Stimulated activated memory B cell treated with anti-CD40 and anti-IgM and Interleukin-4, amounts not matched to agents 10 μg/mL and 1 μg/mL and 100 μg/mL, for 72 hours (primary cell): Measurements from ENCODE around the gene TREM2.
A peak's percentile ranks its signal among the peaks of the same experiment; 100 is the strongest.

Source experiments
- ATAC-seq: fragments of 150-1000 bp; cut with Tn5 transposase; 2 replicates; pipeline ENCODE4 v1.10.0; 2021
- H3K27ac Mint-ChIP-seq: one replicate; pipeline ENCODE4 v1.8.0; 2022; ENCODE audit warnings: mild to moderate bottlenecking, mixed read lengths
- H3K27me3 Mint-ChIP-seq: one replicate; pipeline ENCODE4 v1.8.0; 2022; ENCODE audit warnings: mixed read lengths
- H3K36me3 Mint-ChIP-seq: one replicate; pipeline ENCODE4 v1.8.0; 2022; ENCODE audit warnings: mixed read lengths
- H3K4me1 Mint-ChIP-seq: one replicate; pipeline ENCODE4 v1.8.0; 2022; ENCODE audit warnings: mixed read lengths
- H3K4me3 Mint-ChIP-seq: one replicate; pipeline ENCODE4 v1.8.0; 2022; ENCODE audit warnings: mild to moderate bottlenecking, moderate library complexity, mixed read lengths
- H3K9me3 Mint-ChIP-seq: one replicate; pipeline ENCODE4 v1.8.0; 2022; ENCODE audit warnings: mixed read lengths

TREM2 gene

DNA sequence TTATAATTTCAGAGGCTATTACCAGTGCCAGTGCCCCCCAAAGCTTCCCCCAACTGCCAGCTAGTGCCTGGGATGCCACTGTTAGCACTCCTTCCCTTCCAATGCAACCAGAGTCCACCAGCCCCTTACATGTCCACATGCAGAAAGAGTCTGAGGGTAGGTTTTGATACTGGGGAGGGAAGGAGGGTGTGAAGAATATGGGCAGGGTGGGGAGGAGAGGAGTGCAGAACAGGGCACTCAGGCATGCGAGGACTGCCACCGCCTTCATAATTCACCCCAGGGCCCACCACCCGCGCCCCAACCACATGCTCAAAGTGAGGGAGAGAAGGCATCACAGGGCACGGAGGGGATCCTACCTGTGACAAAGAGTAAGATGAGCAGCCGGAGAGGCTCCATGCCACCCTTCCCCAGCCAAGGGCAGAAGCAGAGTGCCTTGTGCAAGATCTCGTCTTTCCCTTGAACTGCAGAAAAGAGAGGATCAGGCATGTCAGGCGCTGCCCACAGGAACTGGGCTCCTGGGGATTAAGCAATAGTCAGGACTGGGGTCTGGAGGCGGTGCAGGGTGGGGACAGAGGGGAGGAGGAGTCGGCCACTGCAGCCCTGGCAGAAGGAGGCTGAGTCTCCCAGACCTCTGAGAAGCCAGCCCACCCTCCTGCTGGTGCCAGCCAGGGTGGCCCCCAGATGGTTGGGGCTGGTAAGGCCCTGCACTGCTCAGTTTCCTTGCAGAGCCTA lies at the start of gene TREM2:
Gene TREM2 (minus strand): TSS at position 430 of the 732 bp plus-strand sequence. CDS start 34 bp downstream, at position 396.
- no peak within 1 kb of the TSS for H3K27ac Mint-ChIP-seq
- no peak for ATAC-seq
- H3K9me3 Mint-ChIP-seq, result no peaks in the 10 kb centered on the region
- no peaks in the 10 kb centered on the region for H3K36me3 Mint-ChIP-seq
- H3K27me3 Mint-ChIP-seq, result peaks cover 30% of the 10 kb centered on the region
- H3K4me3 Mint-ChIP-seq, result no peak within 1 kb of the TSS
- H3K4me1 Mint-ChIP-seq, result peaks cover 15% of the 10 kb centered on the region

DNA sequence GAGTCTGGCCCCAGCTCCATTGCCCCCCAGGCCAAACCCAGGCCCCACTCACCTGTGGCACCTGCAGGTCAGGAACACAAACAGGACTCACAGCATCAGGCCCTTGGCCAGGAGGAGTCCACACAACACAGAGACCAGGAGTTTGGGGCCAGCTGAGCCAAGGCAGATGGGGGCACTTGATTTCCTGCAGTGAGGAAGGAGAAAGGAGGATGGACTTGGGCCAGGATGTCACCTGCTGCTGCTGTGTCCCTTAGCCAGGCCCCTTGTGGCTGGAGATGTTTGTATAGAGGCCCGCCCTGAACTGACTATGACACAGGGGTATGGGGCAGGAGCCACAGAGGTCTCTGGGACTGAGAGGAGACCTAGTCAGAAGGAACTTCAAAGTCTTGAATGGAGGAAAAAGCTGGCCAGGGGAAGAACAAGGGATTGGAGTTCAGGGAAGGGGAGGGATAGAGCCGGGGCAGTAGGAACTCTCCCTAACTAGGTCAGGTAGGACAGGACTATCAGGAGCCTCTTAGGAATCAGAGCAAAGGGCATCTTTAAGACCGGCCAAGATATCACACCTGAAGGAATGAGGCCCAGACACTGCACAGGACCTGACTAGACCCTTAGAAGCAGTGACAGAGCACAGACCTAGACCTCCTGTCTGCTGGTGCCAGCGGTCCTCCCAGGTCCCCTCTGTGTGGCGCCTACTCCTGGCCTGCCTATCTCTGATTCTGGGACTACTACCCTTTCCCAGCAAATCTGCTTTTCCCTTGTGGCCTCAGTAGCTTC lies 46.8 kb upstream of the TREM2 start:
- no peaks in the 10 kb centered on the region for H3K27me3 Mint-ChIP-seq
- no peak overlapping the region for H3K4me3 Mint-ChIP-seq
- H3K27ac Mint-ChIP-seq, result peak overlapping the region; percentile 84
- no peak for ATAC-seq
- H3K4me1 Mint-ChIP-seq, result peaks cover 36% of the 10 kb centered on the region
- H3K9me3 Mint-ChIP-seq, result peaks cover 13% of the 10 kb centered on the region
- H3K36me3 Mint-ChIP-seq, result peaks cover 19% of the 10 kb centered on the region

DNA sequence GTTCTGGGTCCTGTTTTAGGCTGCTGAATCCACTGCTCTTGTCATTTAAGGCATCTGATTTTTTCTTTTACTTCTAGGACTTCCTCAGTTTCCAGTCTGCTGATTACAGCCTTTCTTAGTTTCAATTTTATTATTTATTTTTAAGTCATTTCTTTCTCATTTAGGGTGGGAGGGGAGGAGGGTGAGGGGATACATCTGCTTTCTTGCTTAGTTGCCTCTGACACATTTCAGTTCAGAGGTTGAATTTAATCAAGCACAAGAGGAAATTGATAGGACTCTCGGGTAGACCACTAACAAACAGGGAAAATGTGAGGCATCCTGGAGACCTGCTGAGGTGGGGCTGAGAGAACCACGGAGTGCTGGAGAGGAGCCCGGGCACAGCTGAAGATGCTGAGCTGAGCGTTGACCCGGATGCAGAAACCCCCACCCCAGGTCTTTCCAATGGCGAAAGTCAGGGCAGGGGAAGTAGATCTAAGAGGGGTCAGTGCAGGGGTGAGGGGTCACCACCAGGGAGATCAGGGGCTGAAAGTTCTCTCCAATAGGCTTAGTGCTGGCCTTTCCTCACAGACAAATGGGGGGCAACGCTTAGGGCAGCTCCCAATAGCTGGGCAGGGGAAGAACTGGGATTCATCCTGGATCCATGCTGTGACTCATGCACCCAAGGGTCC lies 45.7 kb upstream of the TREM2 start:
- Mint-ChIP-seq H3K9me3 (peaks cover 6% of the 10 kb centered on the region), H3K36me3 (peaks cover 10% of the 10 kb centered on the region), H3K4me1 (peaks cover 36% of the 10 kb centered on the region), H3K27me3 (no peaks in the 10 kb centered on the region), H3K27ac (peak overlapping the region; percentile 84), H3K4me3 (peak overlapping the region; percentile 40)
- peak; percentile 70 for ATAC-seq

DNA sequence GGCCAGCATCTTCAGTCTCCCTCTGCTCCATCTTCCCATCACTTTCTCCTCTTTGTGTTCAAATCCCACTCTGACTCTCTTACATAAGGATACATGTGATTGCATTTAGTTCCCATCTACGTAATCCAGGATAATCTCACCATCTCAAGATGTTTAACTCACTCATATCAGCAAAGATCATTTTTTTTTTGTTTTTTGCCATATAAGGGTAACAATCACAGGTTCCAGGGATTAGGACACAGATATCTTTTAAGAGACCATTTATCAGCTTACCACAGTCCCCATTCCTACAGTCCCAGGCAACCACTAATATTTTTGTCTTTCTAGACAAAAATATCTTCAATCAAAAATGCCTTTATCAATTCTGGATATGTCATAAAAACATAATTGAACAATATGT lies 41.2 kb upstream of the TREM2 start:
- peaks cover 10% of the 10 kb centered on the region for H3K36me3 Mint-ChIP-seq
- peaks cover 6% of the 10 kb centered on the region for H3K9me3 Mint-ChIP-seq
- H3K27me3 Mint-ChIP-seq, result no peaks in the 10 kb centered on the region
- peaks cover 57% of the 10 kb centered on the region for H3K4me1 Mint-ChIP-seq
- H3K27ac Mint-ChIP-seq, result no peak overlapping the region
- H3K4me3 Mint-ChIP-seq, result no peak overlapping the region
- ATAC-seq, result no peak

DNA sequence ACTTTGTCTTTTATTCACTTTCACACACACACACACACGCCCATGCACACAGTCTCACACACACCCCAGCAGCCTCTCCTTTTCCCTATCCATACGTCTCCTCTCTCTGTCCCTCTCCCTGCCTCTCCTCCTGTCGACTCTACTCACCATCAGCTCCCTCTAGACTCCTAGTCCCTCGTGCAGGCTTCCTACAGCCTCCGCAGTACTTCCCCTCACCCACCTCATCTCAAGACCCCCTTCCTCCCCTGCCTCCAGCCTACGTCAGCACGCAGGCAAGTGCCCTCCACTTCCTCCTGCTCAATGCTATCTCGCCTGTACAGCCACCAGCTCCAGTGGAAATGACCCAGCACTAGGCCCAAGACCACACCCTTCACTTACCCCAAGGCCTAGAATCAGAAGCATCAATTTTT lies 38.9 kb upstream of the TREM2 start:
- peaks cover 56% of the 10 kb centered on the region for H3K4me1 Mint-ChIP-seq
- peak; percentile 20 for ATAC-seq

DNA sequence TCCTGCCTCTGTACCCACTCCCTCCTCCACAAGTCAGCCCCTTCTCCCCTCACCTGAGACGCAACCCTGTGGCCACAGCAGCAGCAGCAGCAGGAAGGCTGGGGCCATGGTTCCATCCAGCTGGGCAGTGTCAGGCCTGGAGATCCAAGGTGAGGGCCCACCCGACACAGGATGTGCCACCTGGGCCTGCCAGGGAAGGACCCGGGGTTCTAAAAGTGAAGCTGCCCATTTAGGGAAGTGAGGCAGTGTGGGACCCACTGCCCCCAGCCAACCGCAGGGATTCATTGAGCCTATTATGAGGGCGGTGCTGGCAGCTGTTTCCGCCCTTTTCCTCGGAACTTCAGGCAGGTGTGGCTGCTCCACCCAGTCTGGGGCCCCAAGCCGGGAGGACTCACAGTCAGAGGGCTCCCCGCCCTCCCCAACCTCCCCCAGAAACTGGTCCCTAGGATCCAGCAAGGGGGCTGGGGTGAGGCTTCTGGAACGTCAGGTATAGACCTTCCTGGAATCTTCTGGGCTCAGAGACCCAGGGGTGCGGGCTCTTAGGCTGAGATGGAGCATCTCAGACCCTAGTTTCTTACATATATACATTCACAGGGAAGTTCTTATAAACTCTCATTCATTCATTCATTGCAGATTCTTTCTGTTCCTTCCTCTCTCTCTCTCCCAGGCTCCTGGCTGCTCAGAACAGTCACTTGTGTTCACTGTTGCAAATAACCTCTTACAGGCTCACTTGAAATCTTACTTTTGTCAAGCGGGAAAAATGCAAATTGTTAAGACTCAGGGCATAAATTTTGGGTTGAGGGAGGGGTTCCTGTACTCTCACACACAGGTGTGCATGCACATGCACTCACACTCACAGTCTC lies 38.2 kb upstream of the TREM2 start, which contains the start of gene TREML2:
Gene TREML2 (minus strand): TSS at position 249 of the 863 bp plus-strand sequence. CDS start 141 bp downstream, at position 108.
- H3K4me3 Mint-ChIP-seq, result peak within 1 kb of the TSS; percentile 67
- peaks cover 25% of the 10 kb centered on the region for H3K36me3 Mint-ChIP-seq
- peak; percentile 86 for ATAC-seq
- H3K27me3 Mint-ChIP-seq, result no peaks in the 10 kb centered on the region
- H3K4me1 Mint-ChIP-seq, result peaks cover 59% of the 10 kb centered on the region
- peak within 1 kb of the TSS; percentile 87 for H3K27ac Mint-ChIP-seq
- no peaks in the 10 kb centered on the region for H3K9me3 Mint-ChIP-seq

More for the DNA sequence above, 38.9 kb upstream of the TREM2 start:
- peak overlapping the region; percentile 67 for H3K4me3 Mint-ChIP-seq
- H3K9me3 Mint-ChIP-seq, result no peaks in the 10 kb centered on the region
- peaks cover 19% of the 10 kb centered on the region for H3K36me3 Mint-ChIP-seq
- peak overlapping the region; percentile 87 for H3K27ac Mint-ChIP-seq
- H3K27me3 Mint-ChIP-seq, result no peaks in the 10 kb centered on the region

DNA sequence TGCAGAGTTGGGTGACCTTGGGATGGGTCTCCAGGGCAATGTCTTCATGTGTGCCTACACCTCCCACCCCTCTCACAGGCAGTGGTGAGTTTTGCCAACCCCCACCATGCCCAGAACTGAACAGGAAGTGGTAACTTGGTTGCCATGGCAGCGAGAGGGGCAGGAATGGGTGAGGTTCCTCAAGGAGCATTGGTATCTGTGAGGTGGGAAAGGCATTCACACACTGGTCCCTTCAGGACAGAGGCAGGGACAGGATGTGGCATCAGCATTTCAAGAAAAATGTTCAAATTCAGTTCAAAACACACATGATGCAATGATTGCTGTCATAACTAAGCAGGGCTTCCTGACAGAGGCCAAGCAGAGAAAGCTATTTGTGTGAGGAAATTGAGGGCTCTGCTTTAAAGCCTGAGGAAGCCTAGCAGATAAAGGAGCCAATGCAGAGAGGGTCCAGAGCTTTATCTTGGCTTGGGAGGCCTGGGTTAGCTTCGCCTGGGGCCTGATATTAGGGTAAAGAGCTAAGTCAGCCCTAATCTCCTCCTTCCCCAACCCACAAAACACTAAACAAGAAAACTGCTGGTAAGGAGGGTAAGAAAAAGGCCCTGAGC lies 37.5 kb upstream of the TREM2 start:
- Mint-ChIP-seq H3K36me3 (peaks cover 31% of the 10 kb centered on the region), H3K4me3 (peak overlapping the region; percentile 67), H3K27me3 (no peaks in the 10 kb centered on the region), H3K27ac (peak overlapping the region; percentile 87), H3K9me3 (no peaks in the 10 kb centered on the region), H3K4me1 (peaks cover 62% of the 10 kb centered on the region)
- peak; percentile 55 for ATAC-seq

DNA sequence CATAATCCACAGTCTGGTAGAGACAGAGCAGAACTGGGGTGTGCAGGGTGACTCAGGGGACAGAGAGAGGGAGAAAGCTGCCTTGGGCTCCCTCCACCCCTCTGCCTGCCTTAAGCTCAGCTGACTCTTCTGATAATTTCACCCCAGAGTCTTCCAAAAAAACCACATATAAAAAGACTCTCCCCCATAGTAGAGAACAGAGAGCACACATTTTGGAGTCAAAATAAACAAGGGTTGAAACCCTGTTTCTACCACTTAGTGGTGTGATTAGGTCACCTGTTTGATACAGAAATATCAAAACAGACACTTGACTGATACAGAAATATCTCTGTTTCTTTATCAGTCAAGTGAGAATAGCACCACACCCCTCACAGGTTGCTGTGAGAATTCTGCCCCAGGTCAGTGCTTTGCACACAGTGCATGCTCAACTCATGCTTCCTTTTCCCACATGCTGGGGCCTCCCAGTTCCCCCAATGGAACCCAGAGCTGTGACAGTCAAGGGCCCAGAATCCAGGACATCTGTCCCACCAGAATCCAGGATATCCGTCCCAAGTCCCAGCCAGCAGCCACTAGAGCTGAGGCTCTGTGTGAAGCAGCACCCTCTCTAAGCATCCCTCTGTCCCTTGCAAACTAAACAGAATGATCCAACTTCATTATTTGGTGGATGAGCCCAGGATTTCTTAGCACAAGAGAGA lies 36.8 kb upstream of the TREM2 start:
- peak; percentile 13 for ATAC-seq
- Mint-ChIP-seq H3K4me1 (peaks cover 65% of the 10 kb centered on the region), H3K36me3 (peaks cover 33% of the 10 kb centered on the region), H3K9me3 (no peaks in the 10 kb centered on the region), H3K4me3 (peak overlapping the region; percentile 67), H3K27me3 (no peaks in the 10 kb centered on the region), H3K27ac (peak overlapping the region; percentile 87)

DNA sequence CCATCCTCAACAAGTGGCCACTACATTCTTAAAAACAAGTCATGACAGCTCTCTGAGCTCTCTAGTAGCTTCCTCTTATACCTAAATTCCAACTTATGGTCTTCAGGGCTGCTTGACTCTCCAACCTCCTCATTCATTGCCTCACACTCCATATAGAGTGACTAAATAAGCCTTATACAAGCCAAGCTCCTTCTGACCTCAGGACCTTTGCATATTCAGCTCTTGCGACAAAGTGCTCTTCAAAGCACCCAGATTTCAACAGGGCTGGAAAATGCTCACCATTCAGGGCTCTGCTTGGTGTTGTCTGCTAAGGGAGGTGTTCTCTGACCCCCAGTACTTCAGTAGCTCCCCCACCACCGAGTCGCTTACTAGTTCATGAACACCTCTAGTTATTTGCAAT lies 34.3 kb upstream of the TREM2 start:
- Mint-ChIP-seq H3K4me3 (no peak overlapping the region), H3K36me3 (peaks cover 58% of the 10 kb centered on the region), H3K27ac (no peak overlapping the region), H3K4me1 (peaks cover 68% of the 10 kb centered on the region), H3K27me3 (no peaks in the 10 kb centered on the region), H3K9me3 (no peaks in the 10 kb centered on the region)
- ATAC-seq, result no peak

DNA sequence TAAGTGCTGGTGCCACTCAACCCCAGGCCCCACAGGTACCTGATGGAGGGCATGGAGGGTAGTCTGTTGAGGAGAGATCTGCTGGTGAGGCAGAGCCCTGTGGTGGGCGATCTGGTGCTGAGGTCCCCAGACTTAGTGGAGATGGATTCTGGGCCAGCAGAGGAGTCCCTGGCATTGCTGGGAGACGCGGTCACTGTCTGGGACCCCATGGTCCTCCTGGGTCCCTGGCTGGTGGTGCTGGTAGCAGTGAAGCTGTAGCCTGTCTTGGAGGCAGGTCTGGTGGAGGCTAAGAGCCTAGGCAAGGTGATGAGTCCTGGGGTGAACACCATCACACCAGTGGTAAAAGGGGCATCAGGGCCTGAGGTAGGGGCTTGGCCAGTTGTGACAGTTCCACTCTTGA lies 31.5 kb upstream of the TREM2 start:
- H3K4me1 Mint-ChIP-seq, result peaks cover 49% of the 10 kb centered on the region

DNA sequence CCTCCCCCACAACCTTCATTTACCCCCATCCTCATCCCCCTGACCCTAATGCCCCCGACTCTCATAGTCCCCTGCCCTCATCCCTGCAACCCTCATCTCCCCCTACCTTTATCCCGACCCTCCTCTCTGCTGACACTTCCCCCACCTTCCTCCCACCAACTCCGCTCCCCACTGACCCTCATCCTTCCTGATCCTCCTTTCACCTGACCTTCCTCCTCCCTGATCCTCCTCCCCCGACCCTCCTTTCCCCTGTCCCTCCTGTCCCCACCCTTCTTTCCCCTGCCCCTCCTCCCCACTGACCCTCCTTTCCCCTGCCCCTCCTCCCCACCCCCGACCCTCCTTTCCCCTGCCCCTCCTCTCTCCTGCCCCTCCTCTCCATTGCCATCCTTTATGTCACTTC lies 31.0 kb upstream of the TREM2 start:
- H3K36me3 Mint-ChIP-seq, result peaks cover 78% of the 10 kb centered on the region

More for the DNA sequence above, 31.5 kb upstream of the TREM2 start:
- peaks cover 4% of the 10 kb centered on the region for H3K9me3 Mint-ChIP-seq
- H3K4me3 Mint-ChIP-seq, result no peak overlapping the region
- H3K36me3 Mint-ChIP-seq, result peaks cover 78% of the 10 kb centered on the region
- H3K27ac Mint-ChIP-seq, result no peak overlapping the region
- no peaks in the 10 kb centered on the region for H3K27me3 Mint-ChIP-seq
- no peak for ATAC-seq

DNA sequence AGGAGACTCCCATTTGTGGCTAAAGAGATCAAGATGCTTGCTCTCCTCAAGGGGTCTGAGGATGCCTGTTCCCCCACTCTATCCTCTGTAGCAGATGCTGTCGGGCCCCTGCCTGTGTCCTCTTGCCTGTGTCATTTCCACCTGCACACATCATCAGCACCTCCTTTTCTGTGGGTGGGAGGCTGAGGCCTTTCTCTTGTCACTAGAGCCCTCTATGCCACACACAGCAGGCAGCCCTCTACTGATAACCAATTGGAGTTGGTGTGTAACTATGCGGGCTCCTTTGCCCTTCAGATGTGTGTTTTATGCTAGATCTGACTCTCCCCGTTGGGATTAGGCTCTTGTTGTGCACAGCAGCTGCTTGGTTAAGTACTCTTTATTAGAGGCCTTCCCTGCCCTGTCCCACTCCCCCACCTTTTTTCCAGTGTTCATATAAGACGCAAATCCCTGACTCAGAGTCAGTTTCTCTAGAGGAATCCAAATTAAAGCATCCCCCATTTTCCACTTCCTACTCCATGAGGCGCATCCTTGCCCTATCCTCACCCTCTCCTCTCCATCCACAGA lies 30.3 kb upstream of the TREM2 start:
- Mint-ChIP-seq H3K36me3 (peaks cover 78% of the 10 kb centered on the region), H3K9me3 (peaks cover 6% of the 10 kb centered on the region), H3K27me3 (no peaks in the 10 kb centered on the region), H3K4me1 (peaks cover 46% of the 10 kb centered on the region), H3K27ac (no peak overlapping the region), H3K4me3 (no peak overlapping the region)
- ATAC-seq, result no peak

More for the DNA sequence above, 31.0 kb upstream of the TREM2 start:
- Mint-ChIP-seq H3K4me1 (peaks cover 44% of the 10 kb centered on the region), H3K9me3 (peaks cover 6% of the 10 kb centered on the region), H3K4me3 (no peak overlapping the region), H3K27ac (no peak overlapping the region), H3K27me3 (no peaks in the 10 kb centered on the region)
- ATAC-seq, result no peak

DNA sequence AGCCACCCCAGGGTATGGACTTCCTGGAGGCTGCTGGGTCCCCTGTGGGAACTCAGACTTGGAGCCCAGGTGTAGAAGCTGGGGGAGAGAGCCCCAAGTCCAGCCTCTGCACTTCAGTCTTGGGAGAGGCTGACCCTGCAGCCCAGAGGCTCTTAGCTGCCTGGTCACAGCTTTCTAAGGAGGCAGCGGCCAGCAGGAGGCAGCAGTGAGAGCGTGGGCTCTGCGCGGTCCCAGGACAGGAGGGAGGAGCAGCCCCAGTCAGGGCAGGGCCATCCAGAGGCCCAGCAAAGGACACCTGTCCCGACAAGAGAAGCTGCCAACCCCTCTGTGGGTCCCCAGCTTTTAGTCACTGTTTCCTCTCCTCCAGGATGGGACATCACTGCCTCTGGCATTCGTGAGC lies 28.7 kb upstream of the TREM2 start:
- Mint-ChIP-seq H3K27ac (no peak overlapping the region), H3K4me1 (peaks cover 39% of the 10 kb centered on the region), H3K9me3 (peaks cover 6% of the 10 kb centered on the region), H3K27me3 (no peaks in the 10 kb centered on the region), H3K36me3 (peaks cover 62% of the 10 kb centered on the region), H3K4me3 (no peak overlapping the region)
- ATAC-seq, result peak; percentile 52
